ENCODE data around the gene SEC14L3. TPM values are rescaled to one million over a fixed set of nuclear protein-coding genes. Genes with fewer than 3 reads are reported as not detected.

The SEC14L3 gene
- polyA plus RNA-seq, 3 donors: not detected

- DNase-seq: no peak
- Histone ChIP-seq H3K27me3 (ENCODE audit: control insufficient read depth in 2 of 2, insufficient read depth in 2 of 2, low read length in 2 of 2) (no peaks in the 10 kb centered on the region), H4K20me1 (ENCODE audit: insufficient read depth, low read length) (no peaks in the 10 kb centered on the region), H3K36me3 (replicated peaks in 1 of 2; ENCODE audit: control insufficient read depth in 1 of 2, insufficient read depth in 2 of 2, low read length in 2 of 2) (no peaks in the 10 kb centered on the region), H3K4me2 (replicated peaks; ENCODE audit: extremely low read depth, low read length, poor library complexity, severe bottlenecking) (no peak overlapping the region), H3K79me2 (ENCODE audit: insufficient read depth, low read length) (peaks cover 5% of the 10 kb centered on the region), H3K4me1 (ENCODE audit: control insufficient read depth in 1 of 2, insufficient read depth in 2 of 2, low read length in 2 of 2) (peaks cover 33 to 39% of the 10 kb centered on the region in 2 donors), H2AFZ (ENCODE audit: insufficient read depth, low read depth, low read length, poor library complexity, severe bottlenecking) (no peak overlapping the region), H3K9ac (ENCODE audit: insufficient read depth, low read length, poor library complexity, severe bottlenecking) (no peak overlapping the region), H3K4me3 (replicated peaks in 1 of 3; ENCODE audit: low read depth in 2 of 3, low read length in 3 of 3) (no peak overlapping the region), H3K9me3 (replicated peaks in 1 of 2; ENCODE audit: control insufficient read depth in 1 of 2, insufficient read depth in 1 of 2, low read length in 2 of 2) (no peaks in the 10 kb centered on the region), H3K27ac (ENCODE audit: low read depth in 1 of 2, low read length in 2 of 2) (no peak overlapping the region)
- Mint-ChIP-seq H3K27ac (peak overlapping the region in 1 of 7 donors; percentile 20), H3K4me3 (no peak overlapping the region), H3K27me3 (ENCODE audit: low read depth in 3 of 3) (peaks cover 0 to 7% (median under 1%) of the 10 kb centered on the region in 3 donors), H3K4me1 (peaks cover 28% of the 10 kb centered on the region), H3K9me3 (peaks cover 0 to 3% (median 0%) of the 10 kb centered on the region in 7 donors), H3K36me3 (peaks cover 3 to 12% of the 10 kb centered on the region in 2 donors)
- no CpG with 5 or more reads among the region's 1 CpG for WGBS (ENCODE audit: insufficient coverage)
- intact Hi-C loops (cut with micrococcal nuclease): loop anchor here (5.0 to 10.0 kb wide), 3 partner anchors 36 to 543 kb away; partner anchors contain the start of genes MTMR3 (in 1 of the 2) and RNF215 (in 1 of the 2)
- no peak for TF ChIP-seq CTCF (IDR thresholded peaks at IDR 0.05)
Measured at GRCh38 chr22:30427871-30428270, 43.9 kb downstream of the SEC14L3 start.

- peak overlapping the region; percentile 76 to 93 (median 85) for H3K27ac Mint-ChIP-seq
- 84% methylated on average over 19 of the region's 29 CpGs for WGBS (ENCODE audit: insufficient coverage)
- no peaks in the 10 kb centered on the region for H4K20me1 ChIP-seq (ENCODE audit: insufficient read depth, low read length)
- H3K4me3 ChIP-seq (replicated peaks in 1 of 3; ENCODE audit: low read depth in 2 of 3, low read length in 3 of 3): peak overlapping the region; percentile 49 to 88 (median 50)
- peak overlapping the region; percentile 91 for H2AFZ ChIP-seq (ENCODE audit: insufficient read depth, low read depth, low read length, poor library complexity, severe bottlenecking)
- H3K36me3 ChIP-seq (replicated peaks in 1 of 2; ENCODE audit: control insufficient read depth in 1 of 2, insufficient read depth in 2 of 2, low read length in 2 of 2): no peaks in the 10 kb centered on the region
- H3K27me3 Mint-ChIP-seq (ENCODE audit: low read depth in 3 of 3): peaks cover 0 to 5% (median 2%) of the 10 kb centered on the region in 3 donors
- peak; percentile 80 for TF ChIP-seq CTCF (IDR thresholded peaks at IDR 0.05)
- H3K4me1 ChIP-seq (ENCODE audit: control insufficient read depth in 1 of 2, insufficient read depth in 2 of 2, low read length in 2 of 2): peaks cover 40 to 46% of the 10 kb centered on the region in 2 donors
- peak; percentile 76 to 79 (median 78) for DNase-seq
- peaks cover 6% of the 10 kb centered on the region for H3K79me2 ChIP-seq (ENCODE audit: insufficient read depth, low read length)
- H3K4me3 Mint-ChIP-seq: peak overlapping the region; percentile 87 to 93
- H3K4me1 Mint-ChIP-seq: peaks cover 40% of the 10 kb centered on the region
- no peaks in the 10 kb centered on the region for H3K9me3 ChIP-seq (replicated peaks in 1 of 2; ENCODE audit: control insufficient read depth in 1 of 2, insufficient read depth in 1 of 2, low read length in 2 of 2)
- peaks cover 3 to 12% of the 10 kb centered on the region in 2 donors for H3K36me3 Mint-ChIP-seq
- no peaks in the 10 kb centered on the region for H3K27me3 ChIP-seq (ENCODE audit: control insufficient read depth in 2 of 2, insufficient read depth in 2 of 2, low read length in 2 of 2)
- peak overlapping the region; percentile 85 for H3K4me2 ChIP-seq (replicated peaks; ENCODE audit: extremely low read depth, low read length, poor library complexity, severe bottlenecking)
- intact Hi-C loops (cut with micrococcal nuclease): loop anchor here (5.0 to 10.0 kb wide), 3 partner anchors 34 to 542 kb away; partner anchors contain the start of genes MTMR3 (in 1 of the 2) and RNF215 (in 1 of the 2)
- peaks cover 0 to 3% (median 0%) of the 10 kb centered on the region in 7 donors for H3K9me3 Mint-ChIP-seq
- H3K27ac ChIP-seq (ENCODE audit: low read depth in 1 of 2, low read length in 2 of 2): peak overlapping the region in 1 of 2 donors; percentile 51
- H3K9ac ChIP-seq (ENCODE audit: insufficient read depth, low read length, poor library complexity, severe bottlenecking): peak overlapping the region; percentile 74
Measured at GRCh38 chr22:30426388-30427353, 45.1 kb downstream of the SEC14L3 start.
